OCI-LY7 (cell line): ENCODE data around the gene MAN2B1. TPM values are rescaled to one million over a fixed set of nuclear protein-coding genes. Genes with fewer than 3 reads are reported as not detected.

Source experiments
- BruUV-seq: library from RNA; stranded (reverse); fragments of 400-500 nt; replicated peaks from 2 replicates; lab custom pipeline; 2021; lab: Mats Ljungman, UMichigan
- CTCF ChIA-PET: fragments of 300-600 bp; sonication (Branson Sonifier 250); formaldehyde crosslinking; loops from one replicate; lab custom pipeline; 2022; ENCODE audit warnings: antibody characterized with exemption; ENCODE audit not compliant: unreplicated experiment; lab: Charles Lee
- POLR2A ChIA-PET: fragments of 300-600 bp; sonication (Branson Sonifier 250); formaldehyde crosslinking; loops from one replicate; lab custom pipeline; 2022; ENCODE audit warnings: antibody characterized with exemption; lab: Charles Lee
- DNase-seq: peaks from one replicate; pipeline ENCODE4 v3.0.0-alpha.2; 2015; ENCODE audit warnings: low spot score
- H2AFZ ChIP-seq: fragments of 200-600 bp; sonication (generic), shearing (Covaris generic); 2 replicates; pipeline ENCODE4 v1.6.1; 2014; ENCODE audit warnings: mild to moderate bottlenecking, antibody characterized with exemption, low read length, moderate library complexity
- H3K27ac ChIP-seq: fragments of 200-600 bp; sonication (generic); 2 replicates; pipeline ENCODE4 v1.5.1; 2014; ENCODE audit warnings: mixed run types, low read depth, mild to moderate bottlenecking, moderate library complexity, low read length, inconsistent platforms; ENCODE audit not compliant: poor library complexity, severe bottlenecking
- H3K36me3 ChIP-seq: fragments of 200-600 bp; sonication (generic); 2 replicates; pipeline ENCODE4 v1.6.1; 2014; ENCODE audit warnings: mild to moderate bottlenecking, antibody characterized with exemption, low read length, moderate library complexity, mixed read lengths; ENCODE audit not compliant: insufficient read depth
- H3K4me1 ChIP-seq: fragments of 200-600 bp; sonication (generic); 2 replicates; pipeline ENCODE4 v1.5.1; 2014; ENCODE audit warnings: mild to moderate bottlenecking, low read length; ENCODE audit not compliant: insufficient read depth, poor library complexity, severe bottlenecking
- H3K4me2 ChIP-seq: fragments of 200-600 bp; sonication (generic); 2 replicates; pipeline ENCODE4 v1.6.1; 2014; ENCODE audit warnings: mild to moderate bottlenecking, low read length
- H3K4me3 ChIP-seq: fragments of 200-600 bp; sonication (generic); 2 replicates; pipeline ENCODE4 v1.5.1; 2014; ENCODE audit warnings: mild to moderate bottlenecking, low read depth, low read length; ENCODE audit not compliant: poor library complexity, severe bottlenecking
- H3K79me2 ChIP-seq: fragments of 200-600 bp; sonication (generic); 2 replicates; pipeline ENCODE4 v1.6.1; 2016; ENCODE audit warnings: low read depth, mild to moderate bottlenecking, low read length, moderate library complexity, mixed read lengths; ENCODE audit not compliant: insufficient read depth
- H3K9me2 ChIP-seq: fragments of 200-600 bp; sonication (generic); 2 replicates; pipeline ENCODE4 v1.6.1; 2016; ENCODE audit warnings: mild to moderate bottlenecking, low read length, mixed read lengths; ENCODE audit not compliant: insufficient read depth
- H3K9me3 ChIP-seq: fragments of 200-600 bp; sonication (generic); 2 replicates; pipeline ENCODE4 v1.6.1; 2014; ENCODE audit warnings: mild to moderate bottlenecking, mixed run types, low read length, mixed read lengths
- H4K20me1 ChIP-seq: fragments of 200-600 bp; sonication (generic); 2 replicates; pipeline ENCODE4 v1.6.1; 2014; ENCODE audit warnings: mild to moderate bottlenecking, antibody characterized with exemption, low read length, moderate library complexity, mixed read lengths; ENCODE audit not compliant: insufficient read depth
- EZH2phosphoT487 ChIP-seq: fragments of 200-600 bp; sonication (generic); IDR thresholded peaks from 2 replicates; pipeline ENCODE4 v1.6.1; 2018; ENCODE audit warnings: low read depth, borderline replicate concordance, mild to moderate bottlenecking, mixed run types, antibody characterized with exemption, low read length, moderate library complexity, mixed read lengths
- intact Hi-C: fragments of 100-400 bp; cut with micrococcal nuclease; formaldehyde crosslinking; loops from one replicate; pipeline ENCODE4 v1.10.0; 2022; ENCODE audit not compliant: unreplicated experiment
- small RNA-seq: library from RNA; depleted of rRNA; stranded (forward); fragments of <200 nt; gene quantifications from one replicate; pipeline ENCODE3, GENCODE V24; 2014
- total RNA-seq, 2 experiments: library from RNA; depleted of rRNA in 1 of 2; stranded (reverse); fragments of >200 nt in 1 of 2; shearing (Covaris generic) in 1 of 2; gene quantifications; 2 replicates each; pipeline ENCODE4 v1.2.3, GENCODE V29; 2014 to 2022
- TF ChIP-seq, protein P1 (sequence below): fragments of 200-600 bp; sonication (generic); conservative IDR thresholded peaks from 2 replicates; pipeline ENCODE4 v1.5.1; 2014; ENCODE audit warnings: mild to moderate bottlenecking, antibody characterized with exemption, low read length, moderate library complexity, mixed read lengths

The MAN2B1 gene
- total RNA-seq, 2 experiments from 2014 or later: 29.1 to 88.7 TPM

DNA sequence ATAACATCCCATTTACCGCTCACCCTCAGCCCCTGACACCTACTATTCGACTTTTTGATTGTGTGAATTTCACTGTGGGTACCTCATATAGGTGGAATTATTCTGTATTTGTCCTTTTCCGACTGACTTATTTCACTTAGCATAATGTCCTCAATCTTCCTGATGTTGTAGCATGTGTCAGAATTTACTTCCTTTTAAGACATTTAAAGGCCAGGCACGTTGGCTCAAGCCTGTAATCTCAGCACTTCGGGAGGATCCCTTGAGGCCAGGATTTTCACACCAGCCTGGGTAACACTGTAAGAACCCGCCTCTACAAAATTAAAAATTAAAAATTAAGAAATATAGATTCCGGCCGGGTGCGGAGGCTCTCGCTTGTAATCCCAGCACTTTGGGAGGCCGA lies 68.9 kb downstream of the MAN2B1 start:
- no peak overlapping the region for H2AFZ ChIP-seq
- no TSS peak for BruUV-seq
- ChIA-PET POLR2A (no interaction called here), CTCF (no interaction called here)
- no peaks in the 10 kb centered on the region for H3K9me3 ChIP-seq
- intact Hi-C loops: no loop called here
- no peak overlapping the region for H3K27ac ChIP-seq
- TF ChIP-seq EZH2phosphoT487: no peak
- TF ChIP-seq, protein P1, sequence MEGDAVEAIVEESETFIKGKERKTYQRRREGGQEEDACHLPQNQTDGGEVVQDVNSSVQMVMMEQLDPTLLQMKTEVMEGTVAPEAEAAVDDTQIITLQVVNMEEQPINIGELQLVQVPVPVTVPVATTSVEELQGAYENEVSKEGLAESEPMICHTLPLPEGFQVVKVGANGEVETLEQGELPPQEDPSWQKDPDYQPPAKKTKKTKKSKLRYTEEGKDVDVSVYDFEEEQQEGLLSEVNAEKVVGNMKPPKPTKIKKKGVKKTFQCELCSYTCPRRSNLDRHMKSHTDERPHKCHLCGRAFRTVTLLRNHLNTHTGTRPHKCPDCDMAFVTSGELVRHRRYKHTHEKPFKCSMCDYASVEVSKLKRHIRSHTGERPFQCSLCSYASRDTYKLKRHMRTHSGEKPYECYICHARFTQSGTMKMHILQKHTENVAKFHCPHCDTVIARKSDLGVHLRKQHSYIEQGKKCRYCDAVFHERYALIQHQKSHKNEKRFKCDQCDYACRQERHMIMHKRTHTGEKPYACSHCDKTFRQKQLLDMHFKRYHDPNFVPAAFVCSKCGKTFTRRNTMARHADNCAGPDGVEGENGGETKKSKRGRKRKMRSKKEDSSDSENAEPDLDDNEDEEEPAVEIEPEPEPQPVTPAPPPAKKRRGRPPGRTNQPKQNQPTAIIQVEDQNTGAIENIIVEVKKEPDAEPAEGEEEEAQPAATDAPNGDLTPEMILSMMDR: no peak
- H3K4me3 ChIP-seq: no peak overlapping the region
- no peak overlapping the region for H3K4me2 ChIP-seq
- no peaks in the 10 kb centered on the region for H3K4me1 ChIP-seq
- H3K9me2 ChIP-seq: no peaks in the 10 kb centered on the region
- DNase-seq: no peak
- no peaks in the 10 kb centered on the region for H3K79me2 ChIP-seq
- H3K36me3 ChIP-seq: peaks cover 5% of the 10 kb centered on the region; the same call in 1 of the 2 replicates
- no peaks in the 10 kb centered on the region for H4K20me1 ChIP-seq

DNA sequence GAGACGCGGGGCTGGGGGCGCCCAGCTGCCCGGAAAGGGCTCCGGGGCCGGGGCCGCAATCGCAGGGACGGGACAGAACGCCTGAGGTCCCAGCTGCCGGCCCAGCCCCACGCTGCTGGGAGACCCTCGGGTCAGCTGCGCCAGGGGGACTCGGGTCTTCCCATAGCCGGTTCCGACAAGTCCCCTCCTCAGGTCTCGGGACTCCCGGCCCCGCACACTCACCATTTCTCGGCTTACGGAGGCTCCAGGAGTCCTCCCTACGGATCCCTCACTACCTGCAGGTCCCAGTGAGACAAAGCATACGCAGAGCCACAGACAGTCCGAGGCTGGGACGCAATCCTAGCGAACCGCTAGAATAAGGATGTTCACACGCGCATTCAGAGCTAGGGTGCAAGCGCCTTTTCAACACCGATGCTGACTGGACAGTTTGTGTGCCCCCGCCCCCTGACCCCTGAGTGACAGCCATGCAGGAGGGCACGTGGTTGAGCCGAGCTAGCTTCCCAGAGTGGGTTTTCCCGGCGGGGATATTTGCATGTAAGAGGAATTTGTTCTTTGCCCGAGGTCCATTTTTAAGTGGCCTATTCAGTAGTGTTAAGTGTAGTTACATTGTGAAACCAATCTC lies 69.5 kb downstream of the MAN2B1 start:
- Histone ChIP-seq H3K9me2 (no peaks in the 10 kb centered on the region), H3K27ac (no peak overlapping the region), H3K79me2 (no peaks in the 10 kb centered on the region), H3K9me3 (no peaks in the 10 kb centered on the region), H3K4me1 (no peaks in the 10 kb centered on the region), H3K36me3 (no peaks in the 10 kb centered on the region; the same call in 1 of the 2 replicates), H3K4me3 (no peak overlapping the region), H4K20me1 (no peaks in the 10 kb centered on the region), H3K4me2 (no peak overlapping the region), H2AFZ (no peak overlapping the region)
- BruUV-seq: no TSS peak
- POLR2A ChIA-PET: no interaction called here
- DNase-seq: no peak
- intact Hi-C loops: no loop called here
- CTCF ChIA-PET: no interaction called here
- TF ChIP-seq, protein P1: no peak
- no peak for TF ChIP-seq EZH2phosphoT487

Small RNA genes within 50 kb of the gene (small RNA-seq; reads per million reads assigned to genes)
- 21.2 reads per million, percentile 97 among the genes with 10 or more reads in this experiment for gene SNORD41

Other genes starting within 250 kb of the MAN2B1 start
- 2.3 and 2.6 TPM in 2 replicates for gene ZNF443, start 225.7 kb downstream of the MAN2B1 start, total RNA-seq (2014; rRNA removed; shearing (Covaris generic))
- gene ZNF443, start 225.7 kb downstream of the MAN2B1 start, total RNA-seq (2022): 4.5 and 4.6 TPM in 2 replicates
- 3.4 and 5.3 TPM in 2 replicates for gene ZNF709, start 181.9 kb downstream of the MAN2B1 start, total RNA-seq (2014; rRNA removed; shearing (Covaris generic))
- 4.6 TPM in 2 replicates for gene ZNF709, start 181.9 kb downstream of the MAN2B1 start, total RNA-seq (2022)
- 6.6 and 8.0 TPM in 2 replicates for gene ZNF564, start 115.3 kb downstream of the MAN2B1 start, total RNA-seq (2014; rRNA removed; shearing (Covaris generic))
- gene ZNF564, start 115.3 kb downstream of the MAN2B1 start, total RNA-seq (2022): 13.1 and 16.5 TPM in 2 replicates
- 6.3 and 8.6 TPM in 2 replicates for gene ZNF490, start 55.9 kb downstream of the MAN2B1 start, total RNA-seq (2014; rRNA removed; shearing (Covaris generic))
- 8.1 and 11.2 TPM in 2 replicates for gene ZNF490, start 55.9 kb downstream of the MAN2B1 start, total RNA-seq (2022)
- gene ZNF791, start 55.8 kb downstream of the MAN2B1 start, total RNA-seq (2014; rRNA removed; shearing (Covaris generic)): 5.3 and 7.8 TPM in 2 replicates
- 17.1 and 18.2 TPM in 2 replicates for gene ZNF791, start 55.8 kb downstream of the MAN2B1 start, total RNA-seq (2022)
- 17.0 and 21.1 TPM in 2 replicates for gene WDR83, start 65 bp upstream of the MAN2B1 start, total RNA-seq (2014; rRNA removed; shearing (Covaris generic))
- gene WDR83, start 65 bp upstream of the MAN2B1 start, total RNA-seq (2022): 14.0 and 15.9 TPM in 2 replicates
- gene DHPS, start 15.1 kb upstream of the MAN2B1 start, total RNA-seq (2014; rRNA removed; shearing (Covaris generic)): 91.2 and 102 TPM in 2 replicates
- gene DHPS, start 15.1 kb upstream of the MAN2B1 start, total RNA-seq (2022): 101 and 122 TPM in 2 replicates
- not detected in 2 replicates for gene GNG14, start 21.3 kb upstream of the MAN2B1 start, total RNA-seq (2014; rRNA removed; shearing (Covaris generic))
- gene GNG14, start 21.3 kb upstream of the MAN2B1 start, total RNA-seq (2022): 0.93 TPM in 1 of 2 replicates, not detected in the other
- gene FBXW9, start 29.9 kb upstream of the MAN2B1 start, total RNA-seq (2014; rRNA removed; shearing (Covaris generic)): 10.6 and 11.5 TPM in 2 replicates
- gene FBXW9, start 29.9 kb upstream of the MAN2B1 start, total RNA-seq (2022): 10.8 and 11.0 TPM in 2 replicates
- 42.6 and 47.3 TPM in 2 replicates for gene TNPO2, start 57.2 kb upstream of the MAN2B1 start, total RNA-seq (2014; rRNA removed; shearing (Covaris generic))
- 112 and 120 TPM in 2 replicates for gene TNPO2, start 57.2 kb upstream of the MAN2B1 start, total RNA-seq (2022)
- 322 and 336 TPM in 2 replicates for gene TRIR, start 67.9 kb upstream of the MAN2B1 start, total RNA-seq (2014; rRNA removed; shearing (Covaris generic))
- gene TRIR, start 67.9 kb upstream of the MAN2B1 start, total RNA-seq (2022): 211 and 219 TPM in 2 replicates
- gene GET3, start 70.8 kb upstream of the MAN2B1 start, total RNA-seq (2014; rRNA removed; shearing (Covaris generic)): 40.5 and 48.8 TPM in 2 replicates
- gene GET3, start 70.8 kb upstream of the MAN2B1 start, total RNA-seq (2022): 29.1 and 34.3 TPM in 2 replicates
- 0.10 TPM in 1 of 2 replicates, not detected in the other for gene BEST2, start 85.0 kb upstream of the MAN2B1 start, total RNA-seq (2014; rRNA removed; shearing (Covaris generic))
- not detected in 2 replicates for gene BEST2, start 85.0 kb upstream of the MAN2B1 start, total RNA-seq (2022)
- gene HOOK2, start 108.8 kb upstream of the MAN2B1 start, total RNA-seq (2014; rRNA removed; shearing (Covaris generic)): 7.4 and 9.1 TPM in 2 replicates
- gene HOOK2, start 108.8 kb upstream of the MAN2B1 start, total RNA-seq (2022): 28.8 and 29.4 TPM in 2 replicates
- gene JUNB, start 124.7 kb upstream of the MAN2B1 start, total RNA-seq (2014; rRNA removed; shearing (Covaris generic)): 43.7 and 45.5 TPM in 2 replicates
- gene JUNB, start 124.7 kb upstream of the MAN2B1 start, total RNA-seq (2022): 31.8 TPM in 2 replicates
- gene PRDX2, start 135.1 kb upstream of the MAN2B1 start, total RNA-seq (2014; rRNA removed; shearing (Covaris generic)): 344 and 399 TPM in 2 replicates
- gene PRDX2, start 135.1 kb upstream of the MAN2B1 start, total RNA-seq (2022): 345 and 357 TPM in 2 replicates
- not detected in 2 replicates for gene THSD8, start 135.3 kb upstream of the MAN2B1 start, total RNA-seq (2014; rRNA removed; shearing (Covaris generic))
- gene THSD8, start 135.3 kb upstream of the MAN2B1 start, total RNA-seq (2022): 42.7 and 42.8 TPM in 2 replicates
- gene RNASEH2A, start 139.8 kb upstream of the MAN2B1 start, total RNA-seq (2014; rRNA removed; shearing (Covaris generic)): 115 and 130 TPM in 2 replicates
- gene RNASEH2A, start 139.8 kb upstream of the MAN2B1 start, total RNA-seq (2022): 86.0 and 90.5 TPM in 2 replicates
- gene RTBDN, start 167.8 kb upstream of the MAN2B1 start, total RNA-seq (2014; rRNA removed; shearing (Covaris generic)): not detected in 2 replicates
- gene RTBDN, start 167.8 kb upstream of the MAN2B1 start, total RNA-seq (2022): 0.94 and 1.2 TPM in 2 replicates
- gene MAST1, start 171.8 kb upstream of the MAN2B1 start, total RNA-seq (2014; rRNA removed; shearing (Covaris generic)): 5.5 and 9.1 TPM in 2 replicates
- gene MAST1, start 171.8 kb upstream of the MAN2B1 start, total RNA-seq (2022): 21.1 and 23.4 TPM in 2 replicates
- gene DNASE2, start 214.7 kb upstream of the MAN2B1 start, total RNA-seq (2014; rRNA removed; shearing (Covaris generic)): 28.3 and 32.4 TPM in 2 replicates
- gene DNASE2, start 214.7 kb upstream of the MAN2B1 start, total RNA-seq (2022): 32.8 and 33.7 TPM in 2 replicates
- gene KLF1, start 220.5 kb upstream of the MAN2B1 start, total RNA-seq (2014; rRNA removed; shearing (Covaris generic)): 0.16 and 0.28 TPM in 2 replicates
- not detected in 2 replicates for gene KLF1, start 220.5 kb upstream of the MAN2B1 start, total RNA-seq (2022)
- 31.5 and 40.7 TPM in 2 replicates for gene GCDH, start 224.4 kb upstream of the MAN2B1 start, total RNA-seq (2014; rRNA removed; shearing (Covaris generic))
- gene GCDH, start 224.4 kb upstream of the MAN2B1 start, total RNA-seq (2022): 43.8 and 48.7 TPM in 2 replicates